D721Med (cell line): ENCODE measurements around the gene HOTAIR.

Source experiments
- DNase-seq: peaks from one replicate; pipeline ENCODE4 v3.0.0; 2011; ENCODE audit warnings: low spot score; ENCODE audit not compliant: insufficient read length
- FAIRE-seq: peaks from 2 replicates; lab custom pipeline; 2011; peaks lifted over from hg19 to GRCh38; lab: Jason Lieb, UNC
- CTCF ChIP-seq: IDR thresholded peaks from 2 replicates; pipeline ENCODE4 v1.5.1; 2012; ENCODE audit warnings: mild to moderate bottlenecking, control low read depth; ENCODE audit not compliant: insufficient read depth; ENCODE audit errors: missing control alignments

Gene HOTAIR

GRCh38 chr12:53973236-53974042 is 1.3 kb downstream of the HOTAIR start:
- FAIRE-seq = no peak
- no peak for DNase-seq
- TF ChIP-seq CTCF = no peak

GRCh38 chr12:53972722-53973235 is 2.0 kb downstream of the HOTAIR start, which contains the start of gene HOXC11:
Gene HOXC11 (plus strand): TSS chr12:53973126. CDS start chr12:53973242, 116 bp downstream.
- no peak for TF ChIP-seq CTCF
- FAIRE-seq = no peak
- DNase-seq = no peak

GRCh38 chr12:53972152-53972702 is 2.5 kb downstream of the HOTAIR start:
- TF ChIP-seq CTCF = no peak
- DNase-seq (no peak), FAIRE-seq (no peak)

- FAIRE-seq = no peak
- no peak for DNase-seq
- TF ChIP-seq CTCF = no peak
Measured at GRCh38 chr12:53971686-53972085, 3.1 kb downstream of the HOTAIR start.

- no peak for FAIRE-seq
- no peak for TF ChIP-seq CTCF
- no peak for DNase-seq
Measured at GRCh38 chr12:53971129-53971528, 3.6 kb downstream of the HOTAIR start.

- FAIRE-seq = no peak
- DNase-seq = no peak
- TF ChIP-seq CTCF = no peak
Measured at GRCh38 chr12:53970451-53970850, 4.3 kb downstream of the HOTAIR start.
